Cardiac septum (tissue), 1 donor: Measurements from ENCODE around the gene SPDYE6. TPM values are rescaled to one million over a fixed set of nuclear protein-coding genes. Genes with fewer than 3 reads are reported as not detected.
"Not testable (repeated sequence)": the region's sequence is repeated elsewhere in the genome, so short reads cannot be mapped to it uniquely, and the experiment has no call there.

Experiments used
- DNase-seq: peaks from one replicate; pipeline ENCODE4 v3.0.0-alpha.2; 2020; ENCODE audit warnings: low spot score
- intact Hi-C: fragments of 100-400 bp; cut with DNase I; formaldehyde crosslinking; loops from one replicate; pipeline ENCODE4 v1.14.0; 2022
- long read RNA-seq: library from polyadenylated mRNA; unstranded; transcript quantifications from one replicate; pipeline ENCODE4 v2.0.0, GENCODE V29; 2021
- total RNA-seq: library from RNA; stranded (reverse); fragmentation: NEBNext Ultra II Directional; extraction: Animal tissue kit (Norgen Biotek cat#: 25700); gene quantifications from one replicate; pipeline ENCODE4 v1.2.1, GENCODE V29; 2021
- donor health status: DM: no; HTN: no; CAD: no.

Gene SPDYE6
- not detected for total RNA-seq
- long read RNA-seq, partial matches to known transcripts = 0 of 9 reads
- long read RNA-seq, other reads (novel, unspliced or antisense) = 9 of 9 reads

- DNase-seq, intact Hi-C loops: not testable (repeated sequence)
Observed at GRCh38 chr7:102356344-102356743, at the start of gene SPDYE6. SPDYE6 (minus strand) TSS chr7:102356444; CDS start chr7:102356023, 421 bp downstream.

DNA sequence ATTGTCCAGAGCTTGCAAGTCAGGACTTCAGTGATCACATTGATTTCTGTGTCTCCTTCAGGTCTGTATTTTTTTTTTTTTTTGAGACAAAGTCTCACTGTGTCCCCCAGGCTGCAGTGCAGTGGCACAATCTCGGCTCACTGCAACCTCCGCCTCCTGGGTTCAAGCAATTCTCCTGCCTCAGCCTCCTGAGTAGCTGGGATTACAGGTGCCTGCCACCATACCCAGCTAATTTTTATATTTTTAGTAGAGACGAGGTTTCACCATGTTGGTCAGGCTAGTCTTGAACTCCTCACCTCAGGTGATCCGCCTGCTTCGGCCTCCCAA lies 48.6 kb upstream of the SPDYE6 start:
- DNase-seq, intact Hi-C loops: not testable (repeated sequence)

GRCh38 chr7:102404005-102404861 lies 48.0 kb upstream of the SPDYE6 start:
- intact Hi-C loops = no loop called here

GRCh38 chr7:102403563-102403962 lies 47.3 kb upstream of the SPDYE6 start:
- DNase-seq = no peak
- intact Hi-C loops = no loop called here

More at GRCh38 chr7:102404005-102404861, 48.0 kb upstream of the SPDYE6 start:
- DNase-seq = peak; percentile 77

- intact Hi-C loops = no loop called here
- no peak for DNase-seq
Observed at GRCh38 chr7:102400360-102400759, 44.1 kb upstream of the SPDYE6 start.

- intact Hi-C loops = loop anchor here (10.0 kb wide), 1 partner anchor 854 kb away; no protein-coding TSS in a partner anchor
- DNase-seq = no peak
Observed at GRCh38 chr7:102398543-102398942, 42.3 kb upstream of the SPDYE6 start.

DNA sequence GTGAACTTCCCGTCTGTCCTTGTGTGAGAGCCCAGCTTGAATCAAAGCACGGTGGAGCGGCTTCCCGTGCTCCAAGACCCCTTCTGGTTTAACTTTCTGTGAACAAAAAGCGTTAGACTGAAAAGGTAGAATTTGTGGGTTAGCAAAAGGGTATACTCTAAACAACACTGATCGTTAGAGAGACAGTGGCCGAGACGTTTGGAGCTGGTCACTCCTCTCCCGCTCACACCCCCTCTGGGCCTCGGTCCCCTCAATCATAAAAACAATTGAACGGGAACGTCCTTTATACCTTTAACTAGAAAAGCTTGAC lies 40.4 kb upstream of the SPDYE6 start:
- DNase-seq = no peak
- intact Hi-C loops = loop anchor here (10.0 kb wide), 1 partner anchor 852 kb away; no protein-coding TSS in a partner anchor

DNA sequence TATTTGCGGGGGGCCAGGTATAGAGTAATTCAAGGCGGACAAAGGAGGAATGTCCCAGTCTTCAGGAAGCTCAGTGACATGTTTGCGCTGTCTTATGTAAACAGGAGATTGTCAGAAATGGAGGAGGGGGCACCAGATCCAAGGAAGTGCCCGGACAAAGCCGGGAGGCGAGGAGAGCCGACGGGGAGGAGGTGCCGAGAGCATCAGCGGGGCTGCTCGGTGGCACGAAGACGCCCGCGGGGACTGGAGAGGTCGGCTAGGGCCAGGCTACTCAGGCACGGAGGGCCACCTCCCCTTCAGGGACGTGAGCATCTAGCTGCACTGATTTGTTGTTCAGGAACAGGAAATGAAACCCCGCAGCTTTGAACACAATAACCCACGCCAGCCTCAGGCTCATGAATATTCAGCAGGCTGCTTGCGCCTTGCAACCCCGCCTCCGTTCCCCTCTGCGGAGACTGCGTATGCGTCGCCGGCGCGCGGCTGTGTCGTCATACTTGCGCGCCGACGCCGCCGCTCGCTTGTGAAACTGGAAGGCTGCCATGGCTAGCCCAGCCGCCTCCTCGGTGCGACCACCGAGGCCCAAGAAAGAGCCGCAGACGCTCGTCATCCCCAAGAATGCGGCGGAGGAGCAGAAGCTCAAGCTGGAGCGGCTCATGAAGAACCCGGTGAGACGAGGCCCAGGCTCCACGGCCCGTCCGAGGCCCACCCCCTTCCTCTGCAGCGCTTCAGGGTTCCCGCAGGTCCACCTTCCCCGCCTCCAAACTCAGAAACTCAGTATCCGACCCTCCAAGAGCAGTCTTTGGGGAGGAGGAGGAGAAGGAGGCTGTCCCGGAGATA lies 39.8 kb upstream of the SPDYE6 start, which contains the start of gene PRKRIP1:
Gene PRKRIP1 (plus strand): TSS at position 491 of the 837 bp plus-strand sequence. CDS start 49 bp downstream, at position 540.
- intact Hi-C loops = loop anchor here (10.0 kb wide), 1 partner anchor 851 kb away; no protein-coding TSS in a partner anchor
- DNase-seq = peak; percentile 89

DNA sequence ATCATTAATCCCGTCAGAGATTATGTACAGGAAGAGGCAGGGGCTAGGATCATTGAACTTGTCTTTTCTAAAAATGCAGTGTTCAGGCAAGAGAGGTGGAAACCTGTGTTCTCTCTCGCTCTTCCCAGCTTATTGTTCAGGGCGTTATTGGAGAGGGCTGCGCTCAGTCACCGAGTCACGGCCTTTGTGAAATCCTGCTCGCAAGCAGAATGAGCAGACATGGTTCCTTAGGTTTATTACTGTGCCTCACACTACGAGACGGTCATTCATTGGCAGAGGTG lies 39.3 kb upstream of the SPDYE6 start:
- intact Hi-C loops = loop anchor here (10.0 kb wide), 1 partner anchor 851 kb away; no protein-coding TSS in a partner anchor
- DNase-seq = no peak

- intact Hi-C loops = loop anchor here (10.0 kb wide), 1 partner anchor 849 kb away; no protein-coding TSS in a partner anchor
- DNase-seq = no peak
Observed at GRCh38 chr7:102393467-102393866, 37.2 kb upstream of the SPDYE6 start.

DNA sequence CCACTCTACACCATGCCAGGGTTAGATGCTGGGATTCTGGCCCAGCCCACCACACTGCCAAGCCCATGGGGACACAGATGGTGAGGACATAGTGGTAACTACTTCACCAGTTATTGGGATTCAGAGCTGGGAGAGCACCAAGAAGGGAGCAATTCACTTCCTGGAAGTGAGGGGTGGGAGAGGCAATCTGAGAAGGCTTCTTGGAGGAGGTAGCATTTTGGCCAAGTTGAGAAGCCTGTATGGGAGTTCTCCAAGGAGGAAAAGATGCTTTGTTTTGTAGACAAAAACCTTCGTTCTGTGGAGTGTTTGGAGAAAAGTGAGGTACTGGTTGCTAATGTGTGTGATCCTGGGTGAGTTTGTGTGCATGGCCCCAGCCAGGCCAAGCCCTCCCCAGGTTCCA lies 36.1 kb upstream of the SPDYE6 start:
- no peak for DNase-seq
- intact Hi-C loops = loop anchor here (10.0 kb wide), 1 partner anchor 848 kb away; no protein-coding TSS in a partner anchor

DNA sequence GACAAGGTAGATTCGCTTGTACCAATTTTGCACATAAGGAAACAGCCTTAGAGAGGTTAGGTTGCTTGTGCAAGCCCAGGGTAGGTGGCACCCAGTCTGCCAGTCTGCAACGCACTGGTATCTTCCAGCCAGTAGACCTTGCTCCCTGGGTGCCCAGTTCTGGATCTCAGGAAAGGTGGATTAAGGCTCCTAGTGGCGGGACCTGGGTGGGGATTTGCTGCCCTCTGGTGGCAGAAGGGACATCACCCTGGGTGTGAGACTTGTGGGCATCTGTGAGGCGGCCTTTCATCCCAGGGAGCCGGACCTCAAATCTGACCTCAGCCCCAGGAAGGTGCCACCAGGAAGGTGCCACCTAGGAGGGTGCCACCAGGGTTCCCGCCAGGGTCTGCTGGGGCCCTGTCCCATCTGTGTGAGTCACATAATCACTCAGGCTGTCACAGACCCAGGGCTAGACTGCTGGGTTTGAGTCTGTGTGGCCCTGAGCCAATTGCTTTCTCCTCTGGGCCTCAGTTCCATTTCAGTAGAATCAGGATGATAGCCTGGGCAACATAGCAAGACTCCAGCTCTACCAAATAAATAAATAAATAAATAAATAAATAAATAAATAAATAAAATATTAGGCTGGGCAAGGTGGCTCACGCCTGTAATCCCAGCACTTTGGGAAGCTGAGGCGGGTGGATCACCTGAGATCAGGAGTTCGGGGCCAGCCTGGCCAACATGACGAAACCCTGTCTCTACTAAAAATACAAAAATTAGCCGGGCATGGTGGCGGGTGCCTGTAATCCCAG lies 34.6 kb upstream of the SPDYE6 start:
- intact Hi-C loops = loop anchor here (1.0 to 10.0 kb wide), 3 partner anchors 106 to 846 kb away; no protein-coding TSS in a partner anchor
- DNase-seq = peak; percentile 90

DNA sequence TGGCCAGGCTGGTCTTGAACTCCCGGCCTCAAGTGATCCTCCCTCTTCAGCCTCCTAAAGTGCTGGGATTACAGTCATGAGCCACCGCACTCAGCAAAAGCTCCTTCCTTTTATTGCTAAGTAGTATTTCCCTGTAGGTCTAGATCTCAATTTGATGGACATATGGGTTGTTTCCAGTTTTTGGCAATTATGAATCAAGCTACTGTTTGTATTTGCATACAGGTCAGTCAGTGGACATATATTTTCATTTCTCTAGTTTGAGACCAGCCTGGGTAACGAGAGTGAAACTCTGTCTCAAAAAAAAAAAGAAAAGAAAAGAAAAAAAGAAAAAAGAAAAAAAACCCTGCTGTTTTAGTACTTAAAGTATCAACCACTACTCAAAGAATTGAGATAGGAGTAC lies 33.6 kb upstream of the SPDYE6 start:
- DNase-seq = no peak
- intact Hi-C loops = loop anchor here (1.0 to 10.0 kb wide), 3 partner anchors 105 to 845 kb away; no protein-coding TSS in a partner anchor

DNA sequence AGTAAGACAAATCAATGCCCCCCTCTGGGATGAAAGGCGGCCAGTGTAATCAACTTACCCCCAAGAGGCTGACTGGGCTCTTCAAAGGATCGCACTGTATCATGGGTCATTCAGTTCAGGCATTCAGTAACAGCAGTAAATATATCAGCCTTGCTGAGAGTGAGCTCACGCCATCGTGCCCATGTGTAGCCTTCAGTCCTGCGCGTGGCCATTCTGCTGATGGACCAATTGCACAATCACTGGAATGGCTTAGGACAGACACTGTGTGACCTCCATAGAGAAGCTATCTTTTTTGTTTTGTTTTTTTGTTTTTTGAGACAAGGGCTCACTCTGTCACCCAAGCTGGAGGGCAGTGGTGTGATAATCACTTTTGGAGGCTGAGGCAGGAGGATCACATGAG lies 30.8 kb upstream of the SPDYE6 start:
- no peak for DNase-seq
- intact Hi-C loops = no loop called here

DNA sequence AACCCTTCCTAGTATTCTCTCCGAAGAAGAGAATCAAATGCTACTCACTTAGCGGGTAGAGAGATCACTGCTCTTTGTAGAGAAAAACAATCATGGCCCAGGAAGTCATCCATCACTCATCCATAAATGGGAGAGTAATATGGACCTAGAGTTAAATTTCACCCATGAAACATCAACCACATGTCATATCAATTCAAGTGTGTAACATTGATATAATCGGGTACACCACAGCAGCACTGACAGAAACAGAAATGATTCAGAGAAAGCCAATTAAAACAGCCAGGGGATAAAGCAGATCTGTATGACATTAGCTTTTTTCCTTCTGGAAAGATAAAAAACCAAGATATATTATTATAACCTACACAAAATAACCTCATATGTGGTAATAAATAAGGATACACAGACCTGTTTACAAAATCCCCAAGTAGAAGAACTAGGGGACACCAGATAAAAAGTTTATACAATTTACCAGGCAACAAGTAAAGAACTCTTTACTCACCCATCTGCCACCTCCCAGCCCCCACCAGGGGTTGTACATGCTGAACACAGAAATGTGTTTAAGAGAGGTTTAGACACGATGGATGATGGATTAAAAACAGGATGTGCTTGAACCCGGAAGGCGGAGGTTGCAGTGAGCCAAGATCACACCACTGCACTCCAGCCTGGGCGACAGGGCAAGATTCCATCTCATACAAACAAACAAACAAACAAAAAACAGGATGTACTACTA lies 25.6 kb upstream of the SPDYE6 start:
- DNase-seq, intact Hi-C loops: not testable (repeated sequence)

DNA sequence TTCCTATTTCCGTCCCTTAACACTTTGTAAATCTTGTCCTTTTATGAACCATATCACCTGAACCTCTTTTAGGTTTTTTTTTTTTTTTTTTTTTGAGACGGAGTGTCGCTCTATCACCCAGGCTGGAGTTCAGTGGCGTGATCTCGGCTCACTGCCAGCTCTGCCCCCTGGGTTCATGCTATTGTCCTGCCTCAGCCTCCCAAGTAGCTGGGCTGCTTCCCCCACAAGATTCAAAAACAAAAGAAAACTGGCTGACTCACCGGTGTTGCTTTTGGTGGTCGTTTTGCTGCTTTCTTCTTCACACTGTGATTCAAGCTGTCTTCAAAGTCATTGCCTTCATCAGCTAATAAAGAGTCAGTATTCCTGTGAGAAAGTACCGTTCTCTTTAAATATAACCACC lies 24.6 kb upstream of the SPDYE6 start:
- DNase-seq = not testable (repeated sequence)

DNA sequence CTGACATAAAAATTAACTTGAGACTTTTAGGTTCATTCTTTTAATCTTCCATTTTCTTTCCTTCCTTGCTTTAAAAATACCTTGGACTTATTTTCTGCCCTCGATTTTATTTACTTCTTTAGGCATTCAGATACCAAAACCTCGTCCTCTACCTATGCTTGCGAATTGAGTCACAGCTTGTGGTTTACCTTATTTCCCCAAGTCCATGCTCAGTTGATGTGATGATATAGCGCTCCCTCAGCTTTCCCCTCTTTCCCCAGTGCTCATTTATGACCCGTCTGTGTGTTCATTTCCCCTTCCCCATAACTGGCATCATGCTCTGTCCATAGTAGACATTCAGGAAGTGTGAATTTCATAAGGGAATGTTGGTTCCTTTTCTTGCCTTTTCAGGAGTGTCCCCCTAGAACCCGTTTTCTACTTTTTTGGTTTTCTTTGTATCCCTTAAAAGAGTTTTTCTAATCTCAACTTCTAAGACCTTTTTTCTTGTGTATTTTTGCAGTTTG lies 20.8 kb upstream of the SPDYE6 start:
- no peak for DNase-seq
- intact Hi-C loops = no loop called here

More for the DNA sequence above, 24.6 kb upstream of the SPDYE6 start:
- intact Hi-C loops = not testable (repeated sequence)

GRCh38 chr7:102372796-102373195 lies 16.6 kb upstream of the SPDYE6 start:
- intact Hi-C loops, DNase-seq: not testable (repeated sequence)
